GM18511 (cell line): ENCODE measurements around the gene STMND1.

Experiments
- ATAC-seq: cut with Tn5 transposase; IDR thresholded peaks from one replicate; pipeline ENCODE4 v1.9.1; 2021; ENCODE audit warnings: mild to moderate bottlenecking, moderate library complexity; ENCODE audit not compliant: unreplicated experiment

The STMND1 gene

DNA sequence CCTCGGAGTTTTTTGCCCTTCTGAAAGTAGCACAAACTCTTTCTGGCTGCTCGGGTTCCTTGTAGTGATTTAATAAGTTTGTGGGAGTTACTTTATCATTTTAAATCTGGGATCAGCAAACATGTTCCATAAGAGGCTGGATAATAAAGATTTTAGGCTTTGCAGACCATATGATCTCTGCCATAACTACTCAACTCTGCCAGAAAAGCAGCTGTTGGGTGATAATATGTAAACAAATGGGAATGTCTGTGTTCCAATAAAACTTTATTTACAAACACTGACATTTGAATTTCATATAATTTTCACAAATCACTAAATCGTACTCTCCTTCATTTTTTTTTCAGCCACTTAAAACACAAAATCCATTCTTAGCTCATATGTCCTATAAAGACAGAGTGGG is 3.9 kb upstream of the STMND1 start:
- ATAC-seq = no peak

DNA sequence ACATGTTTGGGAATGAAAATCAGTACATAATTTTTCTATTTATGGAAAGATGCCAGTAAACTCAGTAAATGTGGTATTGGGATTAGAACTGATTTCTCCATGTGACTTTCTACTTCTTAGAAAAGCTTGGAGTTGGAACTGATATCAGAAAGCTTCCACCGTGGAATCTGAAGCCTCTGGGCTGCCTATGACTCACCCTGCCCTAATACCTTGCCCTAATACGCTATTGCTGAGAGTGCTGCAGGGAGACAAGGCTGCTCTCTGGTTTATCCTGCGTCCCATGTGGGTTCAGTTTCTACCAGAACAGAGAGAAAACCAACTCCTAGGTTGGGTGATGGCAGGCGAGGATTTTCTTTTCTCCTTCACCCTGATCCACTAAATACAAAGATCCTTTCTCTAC is 3.3 kb upstream of the STMND1 start:
- no peak for ATAC-seq

GRCh38 chr6:17099401-17100059 is 2.3 kb upstream of the STMND1 start:
- no peak for ATAC-seq

DNA sequence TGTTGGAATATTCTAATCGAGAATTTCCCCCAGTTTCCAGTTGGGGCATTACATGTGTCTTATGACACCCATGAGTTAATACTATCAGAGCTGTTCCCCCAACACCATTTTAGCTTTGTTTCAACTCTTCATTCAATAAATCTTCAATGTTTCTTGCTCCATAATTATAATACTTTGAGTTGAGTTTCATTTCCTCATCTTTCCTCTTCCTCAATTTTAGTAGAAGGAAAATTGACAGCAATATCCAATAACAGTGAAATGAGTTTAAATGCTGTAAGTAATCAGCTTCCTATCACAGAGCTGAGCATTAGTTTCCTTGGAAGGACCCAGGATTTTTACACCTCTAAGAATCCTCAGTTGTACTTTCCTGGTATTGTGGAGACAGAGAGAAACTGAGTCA is 1.0 kb upstream of the STMND1 start:
- ATAC-seq = no peak

GRCh38 chr6:17102258-17102870 is 514 bp downstream of the STMND1 start:
- no peak for ATAC-seq

- no peak for ATAC-seq
These were observed 1.9 kb downstream of the STMND1 start for GRCh38 chr6:17103715-17104114.

GRCh38 chr6:17107863-17108262 is 6.0 kb downstream of the STMND1 start:
- ATAC-seq = no peak

DNA sequence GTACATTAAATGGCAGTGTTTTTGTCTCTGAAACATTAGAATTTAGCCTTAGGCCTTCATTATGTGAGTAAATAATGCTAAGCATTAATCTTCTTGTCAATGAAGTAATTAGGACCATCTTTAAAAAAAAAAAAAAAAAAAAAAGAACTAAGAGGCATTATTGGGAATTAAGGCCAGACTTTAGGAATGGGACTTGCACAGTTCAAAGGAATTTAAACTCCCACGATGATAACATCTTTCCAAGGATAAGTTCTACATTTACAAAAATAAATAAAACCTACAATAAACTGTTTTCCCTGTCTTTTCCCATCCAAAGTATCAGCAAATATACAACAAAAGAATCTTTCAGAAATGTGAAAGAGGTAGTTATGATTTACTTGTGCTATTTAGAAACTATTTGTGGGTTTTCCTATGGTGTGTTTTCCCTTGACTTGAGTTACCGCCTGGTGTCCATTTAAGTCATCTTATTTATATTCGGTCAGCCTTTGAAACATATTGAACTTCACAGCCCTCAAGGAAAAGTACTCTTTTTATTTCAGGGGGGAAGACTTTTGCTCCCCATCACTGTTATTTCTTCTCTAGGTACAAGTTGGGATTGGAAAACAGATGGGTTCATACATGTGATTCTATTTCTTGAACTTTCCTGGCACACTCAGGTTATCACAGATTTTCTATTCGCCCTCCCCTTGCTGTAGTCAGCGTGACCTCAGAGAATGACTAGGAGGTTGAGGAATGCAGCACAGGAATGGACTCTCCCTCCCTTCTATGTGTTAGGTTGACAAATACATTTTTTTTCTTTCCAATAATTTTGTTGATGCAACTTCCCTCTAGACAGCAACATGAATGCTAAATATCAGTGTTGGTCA is 13.6 kb downstream of the STMND1 start:
- no peak for ATAC-seq

GRCh38 chr6:17116117-17116440 is 14.2 kb downstream of the STMND1 start:
- no peak for ATAC-seq

DNA sequence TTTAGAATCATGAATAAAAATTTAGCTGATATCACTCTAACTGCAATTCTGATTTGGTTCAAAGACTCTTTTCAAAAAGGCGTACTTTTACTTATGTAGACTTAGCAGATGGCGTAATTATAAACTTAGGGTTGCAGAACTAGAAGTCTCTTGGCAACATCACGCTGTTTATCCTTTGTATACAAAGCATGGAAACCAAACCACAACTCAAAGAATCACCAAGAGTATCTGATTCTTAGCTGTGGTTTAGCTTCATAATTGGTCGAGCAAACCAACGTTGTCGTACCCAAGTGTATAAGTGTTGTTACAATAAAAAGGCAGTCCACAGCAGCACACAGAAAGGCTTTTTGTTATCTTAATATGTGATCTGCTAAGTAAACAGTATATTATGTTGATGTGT is 18.2 kb downstream of the STMND1 start:
- ATAC-seq = no peak

GRCh38 chr6:17125407-17125806 is 23.6 kb downstream of the STMND1 start:
- no peak for ATAC-seq

- ATAC-seq = no peak
These were observed 28.9 kb downstream of the STMND1 start for GRCh38 chr6:17130786-17131185.

DNA sequence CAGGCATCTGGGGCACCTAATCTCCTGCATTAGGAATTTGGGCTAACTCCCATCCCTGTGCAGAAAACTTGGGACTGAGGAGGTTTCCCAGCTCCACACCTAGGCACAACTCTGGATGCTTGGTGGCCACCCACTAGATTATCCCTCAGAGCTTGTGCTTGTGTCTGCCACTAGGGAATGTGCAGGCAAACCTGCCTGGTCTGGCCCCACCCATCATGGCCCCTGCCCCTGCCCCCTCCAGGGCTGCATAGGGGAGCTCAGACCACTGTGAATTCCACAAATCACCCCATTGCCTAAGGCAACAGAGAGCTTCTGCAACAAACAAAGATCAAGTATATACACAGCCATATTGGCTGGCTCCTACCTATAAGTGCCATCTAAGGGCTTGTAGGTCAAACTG is 31.1 kb downstream of the STMND1 start:
- ATAC-seq = no peak

DNA sequence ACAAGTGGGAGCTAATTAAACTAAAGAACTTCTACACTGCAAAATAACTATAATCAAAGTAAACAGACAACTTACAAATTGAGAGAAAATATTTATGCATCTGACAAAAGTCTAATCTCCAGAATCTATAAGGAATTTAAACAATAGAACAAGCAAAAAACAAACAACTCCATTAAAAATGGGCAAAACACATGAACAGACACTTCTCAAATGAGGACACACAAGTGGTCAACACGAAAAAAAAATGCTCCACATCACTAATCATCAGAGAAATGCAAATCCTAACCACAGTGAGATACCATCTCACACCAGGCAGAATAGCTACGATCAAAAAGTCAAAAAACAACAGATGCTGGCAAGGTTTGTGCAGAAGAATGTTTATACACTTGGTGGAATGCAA is 36.2 kb downstream of the STMND1 start:
- ATAC-seq = no peak

DNA sequence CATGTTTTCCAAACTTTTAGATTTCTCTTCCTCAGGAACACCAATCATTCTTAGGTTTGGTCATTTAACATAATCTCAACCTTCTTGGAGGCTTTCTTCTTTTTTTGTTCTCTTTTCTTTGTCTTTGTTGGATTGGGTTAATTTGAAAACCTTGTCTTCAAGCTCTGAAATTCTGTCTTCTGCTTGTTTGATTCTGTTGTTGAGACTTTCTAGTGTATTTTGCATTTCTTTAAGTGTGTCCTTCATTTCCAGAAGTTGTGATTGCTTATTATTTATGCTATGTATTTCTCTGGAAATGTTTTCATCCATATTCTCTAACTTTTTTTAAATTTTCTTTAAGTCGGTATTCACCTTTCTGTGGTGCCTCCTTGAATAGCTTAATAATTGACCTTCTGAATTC is 42.2 kb downstream of the STMND1 start:
- ATAC-seq = no peak

DNA sequence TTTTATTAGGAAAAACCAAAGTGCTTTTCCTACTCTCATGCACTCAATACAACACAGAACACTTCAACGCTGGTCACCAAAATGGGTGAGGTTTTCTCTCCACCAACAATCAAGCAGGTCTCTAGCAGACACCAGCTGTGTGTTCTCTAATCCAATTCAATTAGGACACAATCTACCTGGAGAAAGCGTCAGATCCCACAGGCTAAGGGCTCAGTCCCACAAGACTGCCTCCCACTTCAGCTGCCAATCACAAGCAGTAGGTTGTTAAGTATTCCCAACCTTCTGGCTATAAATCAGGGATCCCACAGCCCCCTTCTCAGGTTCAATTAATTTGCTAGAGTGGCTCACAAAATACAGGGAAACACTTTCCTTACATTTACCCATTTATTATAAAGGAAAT is 47.7 kb downstream of the STMND1 start:
- ATAC-seq = no peak

DNA sequence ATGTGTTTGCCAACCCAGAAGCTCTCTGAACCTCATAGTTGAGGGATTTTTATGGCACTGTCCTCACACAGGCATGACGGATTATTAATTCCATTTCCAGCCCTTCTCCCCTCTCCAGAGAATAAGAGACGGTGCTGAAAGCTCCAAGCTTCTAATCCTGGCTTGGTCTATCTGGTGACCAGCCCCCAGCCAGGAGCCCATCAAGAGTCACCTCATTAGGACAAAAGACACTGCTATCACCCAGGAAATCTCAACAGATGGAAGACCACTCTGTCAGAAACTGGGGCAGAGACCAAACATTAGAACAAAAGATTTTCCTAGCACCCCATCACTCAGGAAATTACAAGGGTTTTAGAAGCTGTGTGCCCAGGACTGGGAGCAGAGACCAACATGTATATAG is 48.2 kb downstream of the STMND1 start:
- ATAC-seq = no peak

- no peak for ATAC-seq
These were observed 50.0 kb downstream of the STMND1 start for GRCh38 chr6:17151888-17152287.

DNA sequence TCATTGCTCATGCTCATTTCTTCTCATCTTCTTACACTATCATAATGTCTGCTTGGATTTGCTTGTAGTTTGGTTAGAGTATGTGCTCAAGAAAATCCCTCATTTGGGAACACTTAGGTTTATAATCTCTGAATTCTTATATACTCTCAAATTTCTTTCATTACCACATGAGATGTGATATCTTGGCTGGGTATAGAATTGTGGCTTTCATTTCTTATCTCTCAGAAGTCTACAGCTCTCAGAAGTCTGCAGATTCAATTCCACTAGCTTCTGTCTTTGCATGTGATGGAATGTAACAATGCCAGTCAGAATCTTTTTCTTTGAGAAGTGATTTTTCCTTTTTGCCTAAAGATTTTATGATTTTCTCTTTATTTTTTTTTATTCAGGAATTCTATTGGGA is 50.9 kb downstream of the STMND1 start:
- ATAC-seq = no peak

DNA sequence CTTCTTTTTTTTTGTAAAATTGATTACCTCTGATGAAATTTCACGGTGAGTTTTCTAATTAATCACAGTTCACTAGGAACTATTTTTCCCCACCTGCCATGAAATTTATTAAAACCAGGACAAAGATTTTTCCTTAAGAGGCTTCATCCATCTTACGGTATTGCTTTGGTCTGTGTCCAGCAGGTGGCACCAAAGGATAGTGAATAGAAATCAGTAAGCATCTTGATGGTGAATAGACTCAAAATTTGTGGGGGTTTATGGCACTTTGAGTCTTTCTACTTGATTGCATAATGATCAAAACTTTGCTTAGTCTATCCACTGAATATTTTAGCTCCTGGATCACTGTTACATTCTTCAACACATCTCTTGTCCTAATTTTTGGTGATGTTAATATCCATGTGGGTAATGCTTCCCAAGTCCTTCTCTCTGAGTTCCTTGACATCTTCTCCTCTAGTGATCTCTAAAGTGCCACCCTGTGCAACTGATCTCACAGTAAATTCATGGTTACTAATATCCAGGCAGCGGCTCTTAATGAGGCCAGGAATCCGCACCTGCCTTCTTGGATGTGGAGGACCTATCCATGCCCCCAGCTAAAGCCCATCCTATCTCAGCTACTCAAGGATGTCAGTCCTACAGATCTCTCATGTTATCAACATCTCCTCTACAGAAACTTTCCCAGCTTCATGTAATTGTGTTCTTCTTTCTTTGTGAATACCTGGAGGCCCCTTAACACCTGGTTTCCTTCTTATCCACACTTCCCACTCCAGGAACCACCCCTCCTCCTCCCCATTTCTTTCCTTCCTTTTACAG is 54.5 kb downstream of the STMND1 start:
- ATAC-seq = no peak

DNA sequence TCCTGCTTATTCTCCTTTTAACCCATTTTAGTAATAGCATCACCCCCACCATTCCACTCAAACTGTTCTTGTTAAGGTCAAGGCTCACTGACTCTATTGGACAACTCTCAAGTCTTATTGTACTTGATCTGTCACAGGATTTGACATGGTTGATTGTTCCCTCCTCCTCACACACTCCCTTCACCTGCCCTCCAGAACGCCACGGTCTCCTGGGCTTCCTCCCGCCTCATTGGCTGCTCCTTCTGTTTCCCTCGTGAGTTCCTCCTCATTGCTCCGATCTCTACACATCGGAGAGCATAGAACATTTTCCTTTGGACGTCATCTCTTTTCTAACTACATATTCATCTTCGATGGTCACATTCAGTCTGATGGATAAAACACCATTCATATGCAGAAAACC is 55.1 kb downstream of the STMND1 start:
- ATAC-seq = no peak
